NCI-H1694 (cell line): Measurements from ENCODE around the gene SLC26A3.
"Not testable (repeated sequence)": the region's sequence is repeated elsewhere in the genome, so short reads cannot be mapped to it uniquely, and the experiment has no call there.

Experiments used
- DNase-seq: peaks from one replicate; lab custom pipeline; 2025; lab: John Stamatoyannopoulos, UW

SLC26A3 gene

GRCh38 chr7:107803009-107803610 lies at the start of gene SLC26A3:
Gene SLC26A3 (minus strand): TSS chr7:107803223. CDS start chr7:107794509, 8,714 bp downstream.
- no peak for DNase-seq

- no peak for DNase-seq
These were observed 47.6 kb upstream of the SLC26A3 start for GRCh38 chr7:107850643-107851042.

- no peak for DNase-seq
These were observed 47.2 kb upstream of the SLC26A3 start for GRCh38 chr7:107850216-107850615.

GRCh38 chr7:107848211-107848610 lies 45.2 kb upstream of the SLC26A3 start:
- DNase-seq = not testable (repeated sequence)

- not testable (repeated sequence) for DNase-seq
These were observed 44.8 kb upstream of the SLC26A3 start for GRCh38 chr7:107847836-107848175.

- no peak for DNase-seq
These were observed 44.3 kb upstream of the SLC26A3 start for GRCh38 chr7:107847168-107847835.

- no peak for DNase-seq
These were observed 43.3 kb upstream of the SLC26A3 start for GRCh38 chr7:107846324-107846723.

- DNase-seq = no peak
These were observed 40.2 kb upstream of the SLC26A3 start for GRCh38 chr7:107843184-107843583.

- DNase-seq = no peak
These were observed 39.2 kb upstream of the SLC26A3 start for GRCh38 chr7:107842213-107842612.

GRCh38 chr7:107838816-107839565 lies 36.0 kb upstream of the SLC26A3 start:
- DNase-seq = no peak

GRCh38 chr7:107838024-107838601 lies 35.1 kb upstream of the SLC26A3 start:
- DNase-seq = no peak

- DNase-seq = no peak
These were observed 34.1 kb upstream of the SLC26A3 start for GRCh38 chr7:107837145-107837512.

- no peak for DNase-seq
These were observed 33.5 kb upstream of the SLC26A3 start for GRCh38 chr7:107836237-107837144.

GRCh38 chr7:107834401-107834800 lies 31.4 kb upstream of the SLC26A3 start:
- DNase-seq = no peak

GRCh38 chr7:107833684-107834106 lies 30.7 kb upstream of the SLC26A3 start:
- no peak for DNase-seq

- DNase-seq = no peak
These were observed 27.4 kb upstream of the SLC26A3 start for GRCh38 chr7:107830420-107830819.

- no peak for DNase-seq
These were observed 25.5 kb upstream of the SLC26A3 start for GRCh38 chr7:107828540-107828939.

- DNase-seq = no peak
These were observed 24.5 kb upstream of the SLC26A3 start for GRCh38 chr7:107827501-107827900.

GRCh38 chr7:107826451-107826850 lies 23.4 kb upstream of the SLC26A3 start:
- no peak for DNase-seq

GRCh38 chr7:107824858-107825257 lies 21.8 kb upstream of the SLC26A3 start:
- DNase-seq = no peak

- no peak for DNase-seq
These were observed 15.6 kb upstream of the SLC26A3 start for GRCh38 chr7:107818622-107819021.
